GM18499 (cell line): ENCODE measurements around the gene CNTNAP2.

ENCODE experiments used
- ATAC-seq: cut with Tn5 transposase; IDR thresholded peaks from one replicate; pipeline ENCODE4 v1.9.1; 2021; ENCODE audit warnings: moderate number of reproducible peaks; ENCODE audit not compliant: insufficient read depth, unreplicated experiment

Gene CNTNAP2

DNA sequence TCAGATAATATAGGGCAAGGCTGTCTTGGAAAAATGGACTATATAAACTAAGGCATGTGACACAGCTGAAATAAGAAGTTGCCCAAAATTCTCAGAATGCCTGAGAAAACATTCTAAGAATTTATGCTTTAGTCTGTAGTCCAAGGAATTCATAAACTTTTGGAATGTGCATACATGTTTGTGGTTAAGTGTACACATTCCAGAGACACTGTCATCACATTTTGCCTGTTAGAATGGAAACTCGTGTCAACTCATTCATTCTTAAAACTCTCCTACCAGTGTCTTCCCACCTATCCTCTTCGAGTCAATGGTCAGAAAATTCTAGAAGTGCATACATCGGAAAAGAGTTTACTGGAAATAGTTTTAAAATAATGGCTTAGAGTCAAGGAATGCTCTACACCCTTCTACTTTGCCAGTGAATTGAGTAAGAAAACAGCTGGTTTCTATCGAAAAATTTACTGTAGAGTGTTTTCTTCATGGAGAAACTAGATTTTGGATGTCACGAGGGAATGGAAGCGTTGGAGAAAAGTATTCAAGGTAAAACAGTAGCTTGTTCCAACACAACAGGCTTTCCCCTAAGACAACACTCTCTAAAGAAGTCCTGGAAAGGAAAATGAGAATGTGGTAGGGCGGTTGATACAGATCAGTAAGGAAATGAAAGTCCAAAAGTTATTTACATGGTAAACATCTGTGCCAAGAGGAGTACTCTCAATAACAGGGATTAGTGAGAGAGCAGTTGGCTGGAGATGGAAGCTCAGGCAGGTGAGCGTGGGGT, 1296.4 kb downstream of the CNTNAP2 start:
- ATAC-seq = no peak

DNA sequence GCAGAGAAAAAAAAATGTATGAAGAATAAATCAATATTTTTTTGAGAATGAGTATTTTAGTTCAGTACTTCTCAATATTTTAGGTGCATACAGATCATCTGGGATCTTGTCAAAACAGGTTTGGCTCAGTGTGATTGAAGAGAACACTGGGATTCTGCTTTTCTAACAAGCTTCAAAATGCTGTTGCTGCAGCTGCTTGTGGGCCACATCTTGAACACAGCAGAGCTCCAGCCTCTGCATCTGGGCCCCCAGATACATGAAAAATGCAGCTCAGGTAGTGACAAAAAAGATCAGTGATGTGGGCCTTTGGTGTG, 1296.9 kb downstream of the CNTNAP2 start:
- ATAC-seq = no peak

DNA sequence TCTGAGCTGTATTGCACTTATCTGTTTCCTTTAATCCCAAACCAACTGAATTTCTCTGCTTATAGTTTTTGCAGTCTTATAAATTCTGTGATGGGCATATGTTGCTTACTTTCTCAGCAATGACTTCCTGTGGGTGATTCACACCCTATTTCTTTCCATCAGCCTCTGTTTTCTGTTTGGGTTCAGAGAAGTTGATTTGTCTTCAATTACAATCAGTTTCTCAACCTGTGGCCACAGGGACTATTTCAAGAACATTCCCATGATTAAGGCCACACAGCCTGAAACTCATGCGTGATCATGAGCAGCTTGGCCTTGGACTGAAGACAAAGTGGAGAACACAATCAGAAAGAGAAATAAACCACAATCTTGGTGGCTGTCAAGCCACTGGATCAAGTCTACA, 1299.4 kb downstream of the CNTNAP2 start:
- no peak for ATAC-seq

DNA sequence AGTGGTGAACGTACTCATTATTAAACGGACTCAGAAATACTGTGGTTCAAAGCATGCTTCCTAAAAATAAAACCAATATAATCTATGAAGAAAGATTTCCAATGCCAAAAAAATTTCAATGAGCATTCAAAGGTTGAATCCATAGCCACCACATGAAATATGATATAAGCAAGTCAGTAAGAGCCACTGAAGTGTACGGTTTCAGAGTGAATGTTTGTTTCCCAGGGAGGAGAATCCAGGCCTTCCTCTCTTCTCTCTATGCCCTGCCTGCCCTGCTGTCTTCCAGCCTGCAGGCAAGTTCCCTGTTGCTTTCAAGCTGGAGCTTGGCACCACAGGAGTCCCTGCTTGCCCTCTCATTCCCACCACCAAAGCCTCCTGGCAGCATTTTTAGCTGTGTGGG, 1302.4 kb downstream of the CNTNAP2 start:
- no peak for ATAC-seq

DNA sequence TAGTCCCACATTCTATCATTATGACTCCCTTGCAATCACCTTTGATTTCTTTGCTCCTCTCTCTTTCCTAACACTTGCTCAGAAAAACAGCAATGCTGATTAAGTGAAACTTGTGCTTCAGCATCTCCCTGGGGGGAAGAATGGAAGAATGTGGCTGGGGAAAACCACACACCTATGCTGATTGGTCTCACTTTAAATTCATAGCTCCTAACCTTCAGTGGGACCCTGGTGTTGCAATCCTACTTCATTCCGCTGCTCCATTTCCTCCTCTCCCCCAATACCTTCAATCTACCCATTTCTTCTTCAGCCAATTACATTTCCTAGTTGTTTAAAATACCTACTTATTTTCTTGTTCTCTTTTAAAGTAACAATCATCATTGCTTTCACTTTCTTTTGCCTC, 1307.3 kb downstream of the CNTNAP2 start:
- ATAC-seq = no peak

DNA sequence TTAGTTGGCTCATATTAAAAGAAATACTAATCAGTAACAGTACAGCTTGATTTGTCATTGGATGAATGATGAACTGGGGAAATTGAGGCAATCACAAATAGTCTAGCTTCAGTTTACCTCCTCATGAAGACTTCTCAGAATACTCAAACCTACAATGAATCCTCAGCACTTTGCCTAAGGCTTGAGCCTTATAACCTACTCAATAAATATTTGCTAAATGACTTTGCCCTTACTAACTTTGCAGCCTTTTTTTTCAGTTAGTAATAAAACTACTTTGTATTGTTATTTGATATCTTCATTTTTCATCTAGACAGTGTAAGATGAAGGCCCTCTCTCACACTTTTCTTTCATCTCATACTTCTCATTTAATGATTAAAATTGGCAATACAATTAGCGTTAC, 1311.5 kb downstream of the CNTNAP2 start:
- ATAC-seq = no peak

DNA sequence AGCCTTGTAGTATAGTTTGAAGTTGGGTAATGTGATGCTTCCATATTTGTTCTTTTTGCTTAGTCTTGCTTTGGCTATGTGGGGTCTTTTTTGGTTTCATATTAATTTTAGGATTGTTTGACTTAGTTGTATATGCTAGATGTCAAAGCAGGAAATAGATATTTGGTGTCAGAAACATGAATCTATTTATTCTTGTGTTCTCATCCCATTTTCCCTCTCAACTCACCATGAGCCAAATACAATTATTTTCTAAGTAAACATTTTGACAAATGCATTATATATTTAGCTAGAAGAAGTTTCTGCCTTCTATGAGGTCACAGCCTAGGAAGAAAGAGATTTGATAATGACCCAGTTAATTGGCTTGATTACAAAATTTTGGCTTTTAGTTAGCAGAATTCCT, 1313.4 kb downstream of the CNTNAP2 start:
- ATAC-seq = no peak

DNA sequence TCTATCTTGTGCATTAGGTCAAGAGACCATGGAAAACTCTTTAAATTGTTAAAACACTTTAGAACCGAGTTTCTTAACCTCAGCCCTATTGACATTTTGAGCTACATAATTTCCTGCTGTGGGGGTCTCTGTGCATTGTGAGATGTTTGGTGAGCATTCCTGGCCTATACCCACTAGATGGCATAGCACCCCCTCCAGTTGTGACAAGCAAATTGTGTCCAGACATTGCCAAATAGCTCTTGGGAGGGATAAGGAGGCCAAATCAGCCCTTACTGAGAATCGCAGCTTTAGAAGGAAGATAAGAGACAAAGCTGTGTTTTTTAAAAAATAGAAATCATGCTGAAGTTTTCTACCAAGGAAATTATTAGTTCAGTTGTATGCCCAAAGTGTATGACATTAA, 1315.5 kb downstream of the CNTNAP2 start:
- ATAC-seq = no peak

DNA sequence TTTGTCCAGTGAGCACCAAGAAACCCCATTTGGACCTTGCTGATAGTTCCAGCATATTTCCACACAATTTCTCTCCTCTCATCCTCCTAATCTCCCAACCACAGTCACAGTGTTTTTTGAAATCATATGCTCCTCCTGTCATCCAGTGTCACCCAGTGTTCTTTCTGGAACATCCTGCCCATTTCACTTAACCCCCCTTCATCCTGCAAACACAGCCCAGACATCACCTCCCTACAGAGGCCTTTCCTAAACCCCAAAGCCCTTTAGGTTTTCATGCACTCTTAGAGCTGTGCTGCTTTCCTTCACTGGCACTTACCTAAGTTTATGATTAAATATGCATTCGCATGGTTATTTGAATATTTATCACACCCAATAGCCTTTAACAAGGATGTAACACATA, 1316.0 kb downstream of the CNTNAP2 start:
- no peak for ATAC-seq

DNA sequence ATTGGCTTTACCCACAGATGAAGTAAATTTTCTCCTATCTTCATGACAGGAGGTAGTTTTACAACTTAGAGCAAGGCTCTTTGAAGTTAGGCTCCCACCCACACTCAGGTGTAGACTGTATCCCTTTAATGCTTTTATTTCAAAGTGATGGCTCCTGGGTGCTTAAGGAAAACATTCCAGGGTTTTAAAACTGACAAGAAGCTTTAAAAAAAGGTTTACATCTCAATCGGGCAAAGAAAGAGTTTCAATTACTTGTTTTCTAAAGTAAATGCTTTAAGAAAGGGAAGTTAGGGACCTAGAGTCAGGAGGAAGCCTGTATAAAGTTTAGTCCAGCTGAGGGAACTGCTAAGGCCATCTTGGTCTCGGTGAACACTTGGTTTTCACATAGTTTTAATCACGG, 1320.1 kb downstream of the CNTNAP2 start:
- ATAC-seq = no peak

DNA sequence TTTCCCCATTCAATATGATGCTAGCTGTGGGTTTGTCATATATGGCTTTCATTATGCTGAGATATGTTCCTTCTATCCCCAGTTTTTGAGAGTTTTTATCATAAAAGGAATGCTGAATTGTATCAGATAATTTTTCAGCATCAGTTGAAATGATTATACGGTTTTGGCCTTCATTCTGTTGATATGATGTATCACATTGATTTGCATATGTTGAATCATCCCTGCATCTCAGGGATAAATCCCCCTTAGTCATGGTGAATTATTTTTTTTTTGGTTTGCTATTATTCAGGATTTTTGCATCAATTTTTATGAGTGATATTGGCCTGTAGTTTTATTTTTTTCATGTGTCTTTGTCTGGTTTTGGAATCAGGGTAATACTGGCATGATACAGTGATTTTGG, 1321.6 kb downstream of the CNTNAP2 start:
- no peak for ATAC-seq

DNA sequence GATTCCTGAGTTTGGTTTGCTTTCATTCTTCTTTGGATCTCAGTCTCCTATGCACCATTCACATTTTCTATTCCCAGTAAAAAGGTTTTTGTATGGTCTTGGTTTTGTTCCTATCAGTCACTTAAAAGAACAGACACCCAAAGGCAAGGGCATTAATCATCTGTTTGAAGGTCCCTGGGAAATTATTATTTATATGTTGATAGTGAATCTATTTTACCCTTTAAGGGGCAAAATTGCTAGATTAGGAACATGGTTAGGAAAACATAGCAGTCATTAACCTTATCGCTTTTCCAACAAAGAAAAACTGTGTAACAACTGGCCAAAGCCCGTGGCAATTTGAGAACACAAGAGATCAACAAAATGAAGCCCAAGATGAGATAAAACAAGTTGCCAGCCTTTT, 1327.3 kb downstream of the CNTNAP2 start:
- ATAC-seq = no peak

DNA sequence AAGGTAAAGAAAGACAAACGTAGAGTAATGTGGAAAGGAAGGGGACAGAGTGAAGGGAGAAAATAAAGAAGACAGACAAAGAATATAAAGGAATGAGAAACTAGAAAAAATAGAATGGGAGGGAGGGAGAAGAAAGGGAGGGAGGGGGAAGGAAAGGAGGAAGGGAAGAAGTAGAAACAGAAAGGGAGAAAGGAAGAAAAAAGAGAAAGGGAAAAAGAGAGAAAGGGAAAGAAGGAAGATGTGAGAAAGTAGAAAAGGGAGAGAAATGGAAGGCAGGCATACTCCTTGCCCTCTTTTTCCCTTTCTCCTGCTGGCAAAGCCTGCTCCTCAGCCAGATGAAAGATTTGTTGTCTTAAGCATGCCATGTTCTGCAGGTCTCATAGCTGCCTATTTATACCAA, 1336.2 kb downstream of the CNTNAP2 start:
- ATAC-seq = no peak

DNA sequence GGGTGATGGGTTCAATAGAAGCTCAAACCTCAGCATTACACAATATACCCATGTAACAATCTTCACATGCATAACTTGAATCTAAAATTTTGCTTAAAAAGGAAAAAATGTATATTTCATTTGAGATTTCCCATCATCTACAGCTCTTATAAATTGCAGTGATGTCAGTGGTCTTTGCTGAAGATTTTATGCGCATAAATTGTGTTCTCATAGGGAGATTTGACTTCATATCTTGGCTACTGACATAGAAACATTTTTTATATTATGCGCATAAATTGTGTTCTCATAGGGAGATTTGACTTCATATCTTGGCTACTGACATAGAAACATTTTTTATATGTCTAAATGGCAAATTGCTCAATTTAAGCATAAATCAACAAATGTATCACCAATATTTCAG, 1348.6 kb downstream of the CNTNAP2 start:
- no peak for ATAC-seq

DNA sequence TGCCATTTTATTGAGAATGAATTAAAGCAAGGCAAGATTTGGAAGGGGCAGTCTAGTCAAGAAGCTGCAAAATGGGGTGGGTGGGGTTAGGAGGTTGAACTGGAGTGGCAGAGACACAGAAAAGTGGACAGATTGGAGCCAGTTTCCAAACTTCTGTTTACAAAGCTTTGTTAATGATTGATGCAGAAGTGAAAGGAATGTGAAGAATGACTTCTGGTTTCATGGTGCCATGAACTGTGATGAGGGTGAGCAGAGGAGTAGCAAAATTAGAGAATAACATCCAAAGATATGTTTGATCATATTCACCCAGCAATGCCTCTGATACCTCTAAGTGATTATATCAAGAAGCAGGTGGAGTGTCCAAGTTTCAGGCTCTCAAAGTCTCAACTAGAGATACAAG, 1356.0 kb downstream of the CNTNAP2 start:
- ATAC-seq = no peak

DNA sequence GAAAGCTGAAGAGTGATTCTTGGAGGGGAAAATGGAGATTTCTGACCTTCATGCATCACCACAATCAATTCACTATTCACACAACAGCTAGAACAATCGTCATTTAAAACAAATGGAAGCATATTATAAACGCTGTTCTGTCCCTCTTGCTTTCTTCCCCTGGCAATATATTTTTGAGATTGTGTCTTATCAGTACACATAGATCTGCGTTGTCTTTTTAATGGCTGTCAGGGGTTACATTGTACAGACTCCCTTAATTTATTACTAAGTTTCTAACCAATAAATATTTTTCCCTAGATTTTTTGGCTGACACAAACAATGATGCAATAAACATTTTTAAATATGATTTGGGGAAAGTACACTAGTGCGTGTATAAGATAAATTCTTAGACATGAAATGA, 1358.3 kb downstream of the CNTNAP2 start:
- no peak for ATAC-seq

DNA sequence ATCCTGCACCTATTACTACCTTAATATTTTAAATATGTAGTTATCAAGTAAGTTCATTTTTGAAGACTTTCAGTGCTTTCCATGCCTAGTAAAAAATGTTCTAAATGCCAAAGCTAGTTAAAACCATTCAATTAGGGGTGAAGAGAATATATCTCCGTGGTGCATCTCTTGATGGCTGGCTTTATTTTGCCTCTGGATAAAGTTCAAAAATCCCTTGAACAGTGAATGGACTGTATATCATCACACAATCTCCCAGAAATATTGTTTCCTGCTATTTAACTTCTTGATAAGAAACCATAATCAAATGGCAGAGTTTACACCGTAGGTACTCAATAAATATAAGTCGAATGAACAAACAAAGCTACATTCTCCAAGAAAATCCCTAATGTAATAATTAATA, 1360.9 kb downstream of the CNTNAP2 start:
- no peak for ATAC-seq

DNA sequence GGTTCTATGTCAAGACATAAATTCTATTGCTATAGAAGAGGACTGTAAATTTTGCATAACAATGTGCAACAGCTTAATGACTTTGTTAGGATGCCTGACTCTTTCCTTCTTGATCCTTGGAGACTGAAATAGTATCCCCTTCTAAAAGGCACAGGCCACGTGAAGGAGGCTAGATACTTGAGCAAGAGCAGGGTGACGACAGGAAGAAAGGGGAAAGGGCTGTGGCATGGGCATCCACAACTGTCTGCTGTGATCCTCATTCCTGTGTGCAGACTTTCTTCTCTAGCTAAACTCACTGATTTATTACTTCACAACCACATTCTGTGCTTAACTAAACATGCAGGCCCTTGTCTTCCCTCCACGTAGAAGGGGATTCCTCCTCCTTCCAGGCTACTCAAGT, 1362.2 kb downstream of the CNTNAP2 start:
- no peak for ATAC-seq

DNA sequence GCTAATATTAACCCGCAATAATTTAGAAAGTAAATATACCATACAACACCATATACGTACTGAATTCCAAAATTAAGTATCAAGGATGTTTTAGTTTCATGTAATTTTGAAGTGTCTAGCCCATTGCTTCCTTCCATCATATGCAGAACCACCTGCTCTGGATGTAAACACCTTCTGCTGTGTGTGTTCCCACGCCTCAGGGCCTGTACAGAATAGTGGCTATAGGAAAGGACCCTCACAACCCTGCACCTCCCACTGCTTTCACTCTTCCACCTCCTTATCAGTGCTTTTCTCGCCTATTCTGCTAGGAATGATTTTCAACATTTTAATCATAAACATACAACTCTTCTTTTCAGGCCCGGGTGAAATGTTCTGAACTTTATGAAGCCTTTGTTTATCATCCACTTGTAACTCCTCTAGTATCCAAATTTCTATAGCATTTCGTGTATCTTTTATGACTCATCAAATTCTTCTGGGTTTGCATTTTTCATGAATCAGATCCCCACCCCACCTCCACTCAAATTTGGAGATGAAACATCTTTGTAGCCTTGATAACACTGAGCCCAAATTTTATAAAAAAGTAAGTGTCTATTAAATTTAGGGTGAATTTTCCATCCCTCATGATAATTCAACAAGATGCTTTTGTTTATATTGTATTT, 1367.2 kb downstream of the CNTNAP2 start:
- ATAC-seq = no peak

DNA sequence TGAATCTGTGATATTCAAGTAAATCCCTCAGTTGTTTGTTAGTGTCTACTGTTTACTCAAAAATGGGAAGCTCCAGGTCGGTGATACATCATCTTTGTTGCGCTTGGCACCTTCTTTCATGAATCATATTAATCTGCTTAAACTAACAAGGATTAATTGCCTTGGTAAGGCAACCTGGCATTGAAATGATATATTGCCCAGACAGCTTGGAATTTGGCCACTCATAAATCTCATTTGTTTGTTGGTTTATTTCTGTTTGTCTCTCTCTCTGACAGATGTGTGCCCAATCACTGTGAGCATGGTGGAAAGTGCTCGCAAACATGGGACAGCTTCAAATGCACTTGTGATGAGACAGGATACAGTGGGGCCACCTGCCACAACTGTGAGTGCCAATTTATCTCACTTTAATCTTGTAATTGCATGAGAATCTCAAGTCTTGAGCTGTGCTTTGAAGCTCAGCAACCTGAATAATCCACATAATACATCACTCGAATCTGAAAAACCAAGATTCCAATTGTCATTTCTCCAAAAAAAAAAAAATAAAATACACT, 1369.1 kb downstream of the CNTNAP2 start:
- ATAC-seq = no peak

DNA sequence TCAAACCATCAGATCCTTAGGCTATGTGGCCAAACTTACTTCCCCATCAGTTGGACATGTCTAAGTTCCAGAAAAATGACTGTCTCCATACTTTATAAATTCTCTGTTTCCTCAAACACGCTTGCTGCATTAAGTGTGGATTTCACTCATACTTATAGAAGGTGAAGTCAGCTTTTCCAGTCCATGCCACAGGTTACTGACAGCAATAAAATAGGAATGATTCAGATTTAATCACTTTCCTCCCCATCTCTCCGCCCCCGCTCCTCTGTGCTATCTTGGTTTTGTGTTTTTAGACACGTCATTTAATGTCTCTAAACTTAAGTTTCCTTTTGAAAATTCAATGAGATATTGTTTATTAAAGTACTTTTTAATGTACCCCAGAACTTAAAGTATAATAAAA, 1376.0 kb downstream of the CNTNAP2 start:
- no peak for ATAC-seq

DNA sequence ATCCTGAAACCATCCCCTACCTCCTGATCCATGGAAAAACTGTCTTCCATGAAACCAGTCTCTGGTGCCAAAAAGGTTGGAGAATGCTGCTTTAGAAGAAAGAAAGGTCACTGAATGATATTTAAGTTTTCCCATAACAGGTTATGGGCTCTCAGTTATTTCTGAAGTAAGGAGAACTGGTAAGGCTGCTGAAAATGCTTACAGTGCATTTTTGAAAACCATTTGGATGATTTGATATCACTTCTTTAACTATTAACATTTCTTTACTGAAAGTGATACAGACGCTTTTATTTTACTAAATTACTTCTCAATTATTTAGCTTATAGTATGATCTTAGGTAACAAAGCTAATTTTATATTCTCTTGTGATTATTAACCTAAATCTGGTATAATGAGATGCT, 1379.6 kb downstream of the CNTNAP2 start:
- no peak for ATAC-seq
